Measurements from ENCODE around the gene RPS6KA3. TPM values are rescaled to one million over a fixed set of nuclear protein-coding genes. Genes with fewer than 3 reads are reported as not detected.

The RPS6KA3 gene
- total RNA-seq, 1 donor from 2014 or later, result 57.4 TPM

GRCh38 chrX:20218836-20219505 is 47.7 kb downstream of the RPS6KA3 start:
- H3K27ac Mint-ChIP-seq, result no peak overlapping the region
- no peak overlapping the region for H3K4me3 Mint-ChIP-seq
- no peaks in the 10 kb centered on the region for H3K36me3 Mint-ChIP-seq
- peaks cover 5% of the 10 kb centered on the region for H3K9me3 Mint-ChIP-seq
- no peaks in the 10 kb centered on the region for H3K27me3 Mint-ChIP-seq
- H3K4me1 Mint-ChIP-seq (ENCODE audit: unreplicated experiment), result peaks cover 3% of the 10 kb centered on the region
- TF ChIP-seq CTCF (conservative IDR thresholded peaks at IDR 0.05), result no peak
- no peak for DNase-seq (ENCODE audit: extremely low spot score, unreplicated experiment)

GRCh38 chrX:20217906-20218305 is 48.8 kb downstream of the RPS6KA3 start:
- peaks cover 4% of the 10 kb centered on the region for H3K36me3 Mint-ChIP-seq
- no peak for DNase-seq (ENCODE audit: extremely low spot score, unreplicated experiment)
- H3K4me3 Mint-ChIP-seq, result no peak overlapping the region
- H3K27ac Mint-ChIP-seq, result no peak overlapping the region
- peaks cover 5% of the 10 kb centered on the region for H3K9me3 Mint-ChIP-seq
- no peaks in the 10 kb centered on the region for H3K27me3 Mint-ChIP-seq
- H3K4me1 Mint-ChIP-seq (ENCODE audit: unreplicated experiment), result peaks cover 3% of the 10 kb centered on the region
- no peak for TF ChIP-seq CTCF (conservative IDR thresholded peaks at IDR 0.05)

GRCh38 chrX:20217271-20217670 is 49.4 kb downstream of the RPS6KA3 start:
- no peak for TF ChIP-seq CTCF (conservative IDR thresholded peaks at IDR 0.05)
- DNase-seq (ENCODE audit: extremely low spot score, unreplicated experiment), result no peak
- peaks cover 5% of the 10 kb centered on the region for H3K9me3 Mint-ChIP-seq
- no peak overlapping the region for H3K4me3 Mint-ChIP-seq
- H3K36me3 Mint-ChIP-seq, result peaks cover 4% of the 10 kb centered on the region
- H3K27ac Mint-ChIP-seq, result no peak overlapping the region
- H3K4me1 Mint-ChIP-seq (ENCODE audit: unreplicated experiment), result peaks cover 3% of the 10 kb centered on the region
- H3K27me3 Mint-ChIP-seq, result no peaks in the 10 kb centered on the region

- no peak for DNase-seq (ENCODE audit: extremely low spot score, unreplicated experiment)
- no peak for TF ChIP-seq CTCF (conservative IDR thresholded peaks at IDR 0.05)
- Mint-ChIP-seq H3K36me3 (peaks cover 4% of the 10 kb centered on the region), H3K27me3 (no peaks in the 10 kb centered on the region), H3K4me1 (ENCODE audit: unreplicated experiment) (peaks cover 3% of the 10 kb centered on the region), H3K4me3 (no peak overlapping the region), H3K27ac (no peak overlapping the region), H3K9me3 (peaks cover 5% of the 10 kb centered on the region)
These were observed 51.1 kb downstream of the RPS6KA3 start for GRCh38 chrX:20215565-20215964.

GRCh38 chrX:20212486-20213089 is 54.1 kb downstream of the RPS6KA3 start:
- Mint-ChIP-seq H3K36me3 (peaks cover 4% of the 10 kb centered on the region), H3K4me1 (ENCODE audit: unreplicated experiment) (no peaks in the 10 kb centered on the region), H3K9me3 (peaks cover 5% of the 10 kb centered on the region), H3K27ac (no peak overlapping the region), H3K27me3 (no peaks in the 10 kb centered on the region), H3K4me3 (no peak overlapping the region)
- no peak for TF ChIP-seq CTCF (conservative IDR thresholded peaks at IDR 0.05)
- no peak for DNase-seq (ENCODE audit: extremely low spot score, unreplicated experiment)
